Endothelial cell (in vitro differentiated cells): ENCODE measurements around the gene KAZN. TPM values are rescaled to one million over a fixed set of nuclear protein-coding genes. Genes with fewer than 3 reads are reported as not detected.
A peak's percentile ranks its signal among the peaks of the same experiment; 100 is the strongest.

Experiments
- DNase-seq: peaks from one replicate; pipeline ENCODE4 v3.0.0; 2021; ENCODE audit warnings: low spot score
- H3K27ac Mint-ChIP-seq: one replicate; pipeline ENCODE4 v1.8.0; 2021; ENCODE audit warnings: mixed read lengths, inconsistent platforms; ENCODE audit not compliant: unreplicated experiment
- H3K27me3 Mint-ChIP-seq: one replicate; pipeline ENCODE4 v1.8.0; 2021; ENCODE audit warnings: mild to moderate bottlenecking, moderate library complexity, mixed read lengths, inconsistent platforms; ENCODE audit not compliant: unreplicated experiment
- H3K36me3 Mint-ChIP-seq: one replicate; pipeline ENCODE4 v1.8.0; 2021; ENCODE audit warnings: mild to moderate bottlenecking, low read depth, mixed read lengths, inconsistent platforms; ENCODE audit not compliant: unreplicated experiment
- H3K4me1 Mint-ChIP-seq: one replicate; pipeline ENCODE4 v1.8.0; 2021; ENCODE audit warnings: mild to moderate bottlenecking, mixed read lengths, inconsistent platforms; ENCODE audit not compliant: unreplicated experiment
- H3K4me3 Mint-ChIP-seq: one replicate; pipeline ENCODE4 v1.8.0; 2021; ENCODE audit warnings: mild to moderate bottlenecking, mixed read lengths, inconsistent platforms; ENCODE audit not compliant: unreplicated experiment
- H3K9me3 Mint-ChIP-seq: one replicate; pipeline ENCODE4 v1.8.0; 2021; ENCODE audit warnings: mixed read lengths, inconsistent platforms; ENCODE audit not compliant: unreplicated experiment
- total RNA-seq: library from RNA; stranded (reverse); fragmentation: NEBNext Ultra II Directional; extraction: Animal tissue kit (Norgen Biotek cat#: 25700); gene quantifications from one replicate; pipeline ENCODE4 v1.2.1, GENCODE V29; 2021; ENCODE audit not compliant: unreplicated experiment
- TF ChIP-seq, protein P1 (sequence below): fragments of 200-600 bp; sonication (generic); IDR thresholded peaks from one replicate; pipeline ENCODE4 v1.5.0; 2021; ENCODE audit warnings: antibody characterized with exemption; ENCODE audit not compliant: unreplicated experiment

The KAZN gene
- total RNA-seq, 1 donor from 2014 or later, result 10.1 TPM

- Mint-ChIP-seq H3K4me3 (no peak overlapping the region), H3K36me3 (no peaks in the 10 kb centered on the region), H3K27ac (peak overlapping the region; percentile 77), H3K9me3 (no peaks in the 10 kb centered on the region), H3K27me3 (peaks cover 6% of the 10 kb centered on the region), H3K4me1 (peaks cover 12% of the 10 kb centered on the region)
- no peak for DNase-seq
- TF ChIP-seq, protein P1, sequence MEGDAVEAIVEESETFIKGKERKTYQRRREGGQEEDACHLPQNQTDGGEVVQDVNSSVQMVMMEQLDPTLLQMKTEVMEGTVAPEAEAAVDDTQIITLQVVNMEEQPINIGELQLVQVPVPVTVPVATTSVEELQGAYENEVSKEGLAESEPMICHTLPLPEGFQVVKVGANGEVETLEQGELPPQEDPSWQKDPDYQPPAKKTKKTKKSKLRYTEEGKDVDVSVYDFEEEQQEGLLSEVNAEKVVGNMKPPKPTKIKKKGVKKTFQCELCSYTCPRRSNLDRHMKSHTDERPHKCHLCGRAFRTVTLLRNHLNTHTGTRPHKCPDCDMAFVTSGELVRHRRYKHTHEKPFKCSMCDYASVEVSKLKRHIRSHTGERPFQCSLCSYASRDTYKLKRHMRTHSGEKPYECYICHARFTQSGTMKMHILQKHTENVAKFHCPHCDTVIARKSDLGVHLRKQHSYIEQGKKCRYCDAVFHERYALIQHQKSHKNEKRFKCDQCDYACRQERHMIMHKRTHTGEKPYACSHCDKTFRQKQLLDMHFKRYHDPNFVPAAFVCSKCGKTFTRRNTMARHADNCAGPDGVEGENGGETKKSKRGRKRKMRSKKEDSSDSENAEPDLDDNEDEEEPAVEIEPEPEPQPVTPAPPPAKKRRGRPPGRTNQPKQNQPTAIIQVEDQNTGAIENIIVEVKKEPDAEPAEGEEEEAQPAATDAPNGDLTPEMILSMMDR, result no peak
Measured at GRCh38 chr1:14659913-14660312, 61.4 kb downstream of the KAZN start.

- H3K27me3 Mint-ChIP-seq, result peaks cover 6% of the 10 kb centered on the region
- no peaks in the 10 kb centered on the region for H3K9me3 Mint-ChIP-seq
- peaks cover 12% of the 10 kb centered on the region for H3K4me1 Mint-ChIP-seq
- no peak for DNase-seq
- peak overlapping the region; percentile 53 for H3K27ac Mint-ChIP-seq
- no peak overlapping the region for H3K4me3 Mint-ChIP-seq
- H3K36me3 Mint-ChIP-seq, result no peaks in the 10 kb centered on the region
- TF ChIP-seq, protein P1, result no peak
Measured at GRCh38 chr1:14660801-14661200, 62.3 kb downstream of the KAZN start.

GRCh38 chr1:14661222-14661621, 62.7 kb downstream of the KAZN start:
- no peak overlapping the region for H3K4me3 Mint-ChIP-seq
- no peak overlapping the region for H3K27ac Mint-ChIP-seq
- H3K9me3 Mint-ChIP-seq, result no peaks in the 10 kb centered on the region
- no peaks in the 10 kb centered on the region for H3K36me3 Mint-ChIP-seq
- TF ChIP-seq, protein P1, result no peak
- no peak for DNase-seq
- H3K4me1 Mint-ChIP-seq, result peaks cover 12% of the 10 kb centered on the region
- H3K27me3 Mint-ChIP-seq, result peaks cover 6% of the 10 kb centered on the region

DNA sequence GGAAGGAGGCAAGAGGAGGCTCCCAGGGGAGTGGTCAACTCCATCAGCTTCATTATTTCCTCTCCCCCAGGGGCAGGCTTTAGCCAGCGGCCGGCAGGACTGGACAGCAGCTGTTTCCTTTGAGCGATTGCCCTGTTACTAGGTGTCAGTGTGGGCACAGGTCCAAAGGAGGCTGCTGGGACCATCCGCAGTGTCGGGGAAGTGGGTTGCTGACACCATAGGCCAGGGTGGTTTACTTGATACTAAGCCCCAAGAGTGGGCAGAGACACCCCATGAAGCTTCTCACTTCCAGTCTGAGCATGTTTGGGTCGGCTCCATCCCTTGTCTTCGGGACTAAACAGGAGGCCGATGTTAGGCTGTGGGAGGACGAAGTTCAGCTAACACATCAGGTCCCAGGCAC, 63.6 kb downstream of the KAZN start:
- Mint-ChIP-seq H3K36me3 (no peaks in the 10 kb centered on the region), H3K4me3 (no peak overlapping the region), H3K27ac (no peak overlapping the region), H3K4me1 (peaks cover 12% of the 10 kb centered on the region), H3K27me3 (peaks cover 7% of the 10 kb centered on the region), H3K9me3 (no peaks in the 10 kb centered on the region)
- TF ChIP-seq, protein P1, result no peak
- no peak for DNase-seq

- Mint-ChIP-seq H3K9me3 (no peaks in the 10 kb centered on the region), H3K27me3 (peaks cover 3% of the 10 kb centered on the region), H3K27ac (no peak overlapping the region), H3K36me3 (no peaks in the 10 kb centered on the region), H3K4me3 (no peak overlapping the region), H3K4me1 (peaks cover 12% of the 10 kb centered on the region)
- no peak for DNase-seq
- TF ChIP-seq, protein P1, result no peak
Measured at GRCh38 chr1:14663773-14664172, 65.3 kb downstream of the KAZN start.
